ENCODE data around the gene ADAMTS17. TPM values are rescaled to one million over a fixed set of nuclear protein-coding genes. Genes with fewer than 3 reads are reported as not detected.

ADAMTS17 gene
- total RNA-seq, 1 experiment from 2014 or later = 1.6 TPM

DNA sequence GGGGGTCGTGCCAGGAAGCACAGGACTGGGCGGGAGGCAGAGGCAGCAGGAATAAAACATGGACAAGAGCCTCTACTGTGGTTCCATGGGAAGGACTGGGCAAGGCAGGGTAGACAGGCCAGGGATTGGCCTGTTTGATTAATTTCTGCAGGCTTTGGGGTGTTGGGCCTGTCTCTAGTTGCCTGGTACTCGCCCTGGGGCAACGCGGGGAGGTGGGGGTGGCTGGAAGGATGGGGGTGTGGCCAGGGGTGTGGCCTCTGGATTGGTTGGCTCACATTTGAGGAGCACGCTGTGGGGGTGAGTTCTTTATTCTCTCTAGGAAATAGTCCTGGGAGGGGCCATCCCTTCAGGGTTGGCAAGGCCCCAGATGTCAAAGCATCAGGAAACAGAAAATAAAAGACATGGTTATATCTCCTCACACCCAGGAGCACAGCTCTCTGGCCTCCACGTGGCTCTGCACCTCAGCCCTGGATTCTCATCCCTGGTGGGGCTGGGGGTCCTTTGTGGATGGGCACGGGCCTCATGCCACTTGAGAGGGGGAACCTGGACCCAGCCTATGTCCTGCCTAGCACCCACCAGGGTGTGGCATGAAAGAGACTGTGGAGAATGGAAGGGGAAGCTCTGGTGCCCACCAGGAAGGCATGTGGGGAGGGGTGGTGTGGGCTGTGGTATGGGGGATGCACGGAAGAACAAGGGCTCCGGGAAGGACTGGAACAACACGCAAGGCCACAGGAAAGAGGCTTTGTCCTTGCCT, 385.6 kb downstream of the ADAMTS17 start:
- ATAC-seq (no peak), DNase-seq (ENCODE audit: low read depth, low spot score) (no peak)
- CTCF ChIA-PET = no interaction called here

DNA sequence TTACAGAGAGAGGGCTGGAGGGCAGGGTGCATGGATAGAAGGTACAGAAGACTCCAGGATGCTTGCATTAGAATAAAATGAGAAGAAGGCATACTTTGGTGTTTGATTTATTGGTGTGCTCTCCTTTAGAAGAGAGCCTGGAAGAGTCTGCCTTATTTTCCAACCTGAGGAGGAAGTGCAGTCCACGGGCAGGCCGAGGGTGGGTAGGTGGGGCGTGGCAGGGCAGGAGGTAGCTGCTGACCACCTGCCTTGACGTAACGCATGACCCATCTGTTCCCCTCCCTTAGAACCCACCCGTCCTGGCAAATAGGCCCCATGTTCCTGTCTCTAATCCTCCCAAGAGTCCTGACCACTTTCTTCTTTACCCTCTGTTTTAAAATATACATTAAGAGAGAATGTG, 386.2 kb downstream of the ADAMTS17 start:
- no peak for ATAC-seq
- ChIA-PET CTCF (no interaction called here), POLR2A (no interaction called here)
- Histone ChIP-seq H3K4me1 (ENCODE audit: control insufficient read depth, insufficient read depth, low read length) (no peaks in the 10 kb centered on the region; the same call in 1 of the 2 replicates), H3K36me3 (ENCODE audit: control insufficient read depth, insufficient read depth, low read length) (no peaks in the 10 kb centered on the region), H3K9me3 (ENCODE audit: control insufficient read depth, insufficient read depth, low read depth, low read length) (no peaks in the 10 kb centered on the region), H3K27me3 (ENCODE audit: control insufficient read depth, insufficient read depth, low read length) (no peaks in the 10 kb centered on the region; the same call in 1 of the 2 replicates), H3K4me3 (ENCODE audit: low read depth in 2 of 2, low read length in 2 of 2) (no peak overlapping the region), H3K27ac (ENCODE audit: low read length) (no peak overlapping the region)
- in situ Hi-C loops (cut with HindIII; ENCODE audit: low pct_unique_long_range_greater_than_20kb, low sequenced_read_pairs) (no loop called here), intact Hi-C loops (cut with micrococcal nuclease; ENCODE audit: unreplicated experiment) (no loop called here)
- DNase-seq (ENCODE audit: low read depth, low spot score) = no peak
- BruUV-seq (replicated peaks) = no TSS peak
- TF ChIP-seq POLR2AphosphoS5 (IDR thresholded peaks at IDR 0.05; ENCODE audit: low read depth, low read length) = no peak
- TF ChIP-seq TCF7L2 (IDR thresholded peaks at IDR 0.05; ENCODE audit: low read depth, low read length) = no peak

More for the DNA sequence above, 385.6 kb downstream of the ADAMTS17 start:
- POLR2A ChIA-PET = no interaction called here
- no peak overlapping the region for H3K27ac ChIP-seq (ENCODE audit: low read length)
- H3K4me1 ChIP-seq (ENCODE audit: control insufficient read depth, insufficient read depth, low read length) = no peaks in the 10 kb centered on the region; the same call in 1 of the 2 replicates
- in situ Hi-C loops (cut with HindIII; ENCODE audit: low pct_unique_long_range_greater_than_20kb, low sequenced_read_pairs) (no loop called here), intact Hi-C loops (cut with micrococcal nuclease; ENCODE audit: unreplicated experiment) (no loop called here)
- H3K9me3 ChIP-seq (ENCODE audit: control insufficient read depth, insufficient read depth, low read depth, low read length) = no peaks in the 10 kb centered on the region
- no peaks in the 10 kb centered on the region for H3K36me3 ChIP-seq (ENCODE audit: control insufficient read depth, insufficient read depth, low read length)
- TF ChIP-seq SIN3A (IDR thresholded peaks at IDR 0.05; ENCODE audit: borderline replicate concordance, insufficient read depth, low read depth, low read length) = no peak
- TF ChIP-seq TCF7L2 (IDR thresholded peaks at IDR 0.05; ENCODE audit: low read depth, low read length) = no peak
- TF ChIP-seq, protein P1, sequence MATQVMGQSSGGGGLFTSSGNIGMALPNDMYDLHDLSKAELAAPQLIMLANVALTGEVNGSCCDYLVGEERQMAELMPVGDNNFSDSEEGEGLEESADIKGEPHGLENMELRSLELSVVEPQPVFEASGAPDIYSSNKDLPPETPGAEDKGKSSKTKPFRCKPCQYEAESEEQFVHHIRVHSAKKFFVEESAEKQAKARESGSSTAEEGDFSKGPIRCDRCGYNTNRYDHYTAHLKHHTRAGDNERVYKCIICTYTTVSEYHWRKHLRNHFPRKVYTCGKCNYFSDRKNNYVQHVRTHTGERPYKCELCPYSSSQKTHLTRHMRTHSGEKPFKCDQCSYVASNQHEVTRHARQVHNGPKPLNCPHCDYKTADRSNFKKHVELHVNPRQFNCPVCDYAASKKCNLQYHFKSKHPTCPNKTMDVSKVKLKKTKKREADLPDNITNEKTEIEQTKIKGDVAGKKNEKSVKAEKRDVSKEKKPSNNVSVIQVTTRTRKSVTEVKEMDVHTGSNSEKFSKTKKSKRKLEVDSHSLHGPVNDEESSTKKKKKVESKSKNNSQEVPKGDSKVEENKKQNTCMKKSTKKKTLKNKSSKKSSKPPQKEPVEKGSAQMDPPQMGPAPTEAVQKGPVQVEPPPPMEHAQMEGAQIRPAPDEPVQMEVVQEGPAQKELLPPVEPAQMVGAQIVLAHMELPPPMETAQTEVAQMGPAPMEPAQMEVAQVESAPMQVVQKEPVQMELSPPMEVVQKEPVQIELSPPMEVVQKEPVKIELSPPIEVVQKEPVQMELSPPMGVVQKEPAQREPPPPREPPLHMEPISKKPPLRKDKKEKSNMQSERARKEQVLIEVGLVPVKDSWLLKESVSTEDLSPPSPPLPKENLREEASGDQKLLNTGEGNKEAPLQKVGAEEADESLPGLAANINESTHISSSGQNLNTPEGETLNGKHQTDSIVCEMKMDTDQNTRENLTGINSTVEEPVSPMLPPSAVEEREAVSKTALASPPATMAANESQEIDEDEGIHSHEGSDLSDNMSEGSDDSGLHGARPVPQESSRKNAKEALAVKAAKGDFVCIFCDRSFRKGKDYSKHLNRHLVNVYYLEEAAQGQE (IDR thresholded peaks at IDR 0.05; ENCODE audit: insufficient read depth in 1 of 2, low read depth in 2 of 2, low read length in 1 of 2) = no peak
- no peak for TF ChIP-seq POLR2AphosphoS5 (IDR thresholded peaks at IDR 0.05; ENCODE audit: low read depth, low read length)
- TF ChIP-seq, protein P2, sequence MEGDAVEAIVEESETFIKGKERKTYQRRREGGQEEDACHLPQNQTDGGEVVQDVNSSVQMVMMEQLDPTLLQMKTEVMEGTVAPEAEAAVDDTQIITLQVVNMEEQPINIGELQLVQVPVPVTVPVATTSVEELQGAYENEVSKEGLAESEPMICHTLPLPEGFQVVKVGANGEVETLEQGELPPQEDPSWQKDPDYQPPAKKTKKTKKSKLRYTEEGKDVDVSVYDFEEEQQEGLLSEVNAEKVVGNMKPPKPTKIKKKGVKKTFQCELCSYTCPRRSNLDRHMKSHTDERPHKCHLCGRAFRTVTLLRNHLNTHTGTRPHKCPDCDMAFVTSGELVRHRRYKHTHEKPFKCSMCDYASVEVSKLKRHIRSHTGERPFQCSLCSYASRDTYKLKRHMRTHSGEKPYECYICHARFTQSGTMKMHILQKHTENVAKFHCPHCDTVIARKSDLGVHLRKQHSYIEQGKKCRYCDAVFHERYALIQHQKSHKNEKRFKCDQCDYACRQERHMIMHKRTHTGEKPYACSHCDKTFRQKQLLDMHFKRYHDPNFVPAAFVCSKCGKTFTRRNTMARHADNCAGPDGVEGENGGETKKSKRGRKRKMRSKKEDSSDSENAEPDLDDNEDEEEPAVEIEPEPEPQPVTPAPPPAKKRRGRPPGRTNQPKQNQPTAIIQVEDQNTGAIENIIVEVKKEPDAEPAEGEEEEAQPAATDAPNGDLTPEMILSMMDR (IDR thresholded peaks at IDR 0.05) = no peak
- no peaks in the 10 kb centered on the region; the same call in 1 of the 2 replicates for H3K27me3 ChIP-seq (ENCODE audit: control insufficient read depth, insufficient read depth, low read length)
- BruUV-seq (replicated peaks) = no TSS peak
- no peak overlapping the region for H3K4me3 ChIP-seq (ENCODE audit: low read depth in 2 of 2, low read length in 2 of 2)

DNA sequence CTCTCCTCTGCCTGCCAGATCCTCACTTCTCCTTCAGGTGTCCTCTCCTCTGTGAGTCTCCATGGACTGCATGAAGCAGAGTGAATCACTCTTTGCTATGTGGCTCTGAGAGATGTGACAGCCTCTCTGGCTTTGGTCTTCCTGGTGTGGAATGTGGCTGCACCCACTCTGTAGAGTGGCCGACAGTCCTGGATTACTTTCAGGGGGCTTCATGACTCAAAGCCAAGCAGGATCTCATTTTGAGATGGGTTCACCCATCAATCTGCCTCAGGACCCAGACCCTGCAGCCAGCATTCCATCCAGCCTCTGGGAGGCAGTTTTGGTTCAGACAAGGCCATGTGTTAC, 386.6 kb downstream of the ADAMTS17 start:
- ATAC-seq (no peak), DNase-seq (ENCODE audit: low read depth, low spot score) (no peak)
- ChIA-PET POLR2A (no interaction called here), CTCF (no interaction called here)
- Histone ChIP-seq H3K4me3 (ENCODE audit: low read depth in 2 of 2, low read length in 2 of 2) (no peak overlapping the region), H3K27ac (ENCODE audit: low read length) (no peak overlapping the region), H3K36me3 (ENCODE audit: control insufficient read depth, insufficient read depth, low read length) (no peaks in the 10 kb centered on the region), H3K9me3 (ENCODE audit: control insufficient read depth, insufficient read depth, low read depth, low read length) (no peaks in the 10 kb centered on the region), H3K27me3 (ENCODE audit: control insufficient read depth, insufficient read depth, low read length) (no peaks in the 10 kb centered on the region; the same call in 1 of the 2 replicates), H3K4me1 (ENCODE audit: control insufficient read depth, insufficient read depth, low read length) (no peaks in the 10 kb centered on the region; the same call in 1 of the 2 replicates)
- in situ Hi-C loops (cut with HindIII; ENCODE audit: low pct_unique_long_range_greater_than_20kb, low sequenced_read_pairs) (no loop called here), intact Hi-C loops (cut with micrococcal nuclease; ENCODE audit: unreplicated experiment) (no loop called here)
- no TSS peak for BruUV-seq (replicated peaks)
- TF ChIP-seq TCF7L2 (IDR thresholded peaks at IDR 0.05; ENCODE audit: low read depth, low read length) (no peak), POLR2AphosphoS5 (IDR thresholded peaks at IDR 0.05; ENCODE audit: low read depth, low read length) (no peak), SIN3A (IDR thresholded peaks at IDR 0.05; ENCODE audit: borderline replicate concordance, insufficient read depth, low read depth, low read length) (no peak)
- TF ChIP-seq, protein P2 (IDR thresholded peaks at IDR 0.05) = no peak
- TF ChIP-seq, protein P1 (IDR thresholded peaks at IDR 0.05; ENCODE audit: insufficient read depth in 1 of 2, low read depth in 2 of 2, low read length in 1 of 2) = no peak
